ENCODE data around the gene LLGL2. TPM values are rescaled to one million over a fixed set of nuclear protein-coding genes. Genes with fewer than 3 reads are reported as not detected.
"Not testable (repeated sequence)": the region's sequence is repeated elsewhere in the genome, so short reads cannot be mapped to it uniquely, and the experiment has no call there.

Gene LLGL2
- total RNA-seq, 5 donors from 2014 or later (not counting 1 experiment from before 2014, with no cell fraction given), result 31.2 to 75.7 (median 53.4) TPM

GRCh38 chr17:75592348-75593020 lies 67.0 kb downstream of the LLGL2 start:
- H3K9me3 ChIP-seq, result no peaks in the 10 kb centered on the region
- peaks cover 3 to 28% of the 10 kb centered on the region in 2 experiments for H3K4me1 ChIP-seq (ENCODE audit: control insufficient read depth in 1 of 2, extremely low read depth in 1 of 2, insufficient read depth in 2 of 2, low read length in 2 of 2)
- Mint-ChIP-seq H3K27me3 (no peaks in the 10 kb centered on the region), H3K27ac (no peak overlapping the region), H3K4me1 (peaks cover 3 to 8% (median 5%) of the 10 kb centered on the region in 3 donors), H3K36me3 (no peaks in the 10 kb centered on the region), H3K9me3 (no peaks in the 10 kb centered on the region), H3K4me3 (no peak overlapping the region)
- peaks cover 0 to 3% of the 10 kb centered on the region in 2 donors for H3K36me3 ChIP-seq (ENCODE audit: control insufficient read depth in 2 of 2, extremely low read depth in 1 of 2, insufficient read depth in 1 of 2, low read length in 1 of 2)
- no peak overlapping the region for H3K4me3 ChIP-seq (ENCODE audit: control insufficient read depth in 1 of 2, extremely low read depth in 1 of 2, low read length in 1 of 2)
- DNase-seq (no peak), ATAC-seq (replicated peaks in 1 of 4) (no peak)
- ChIA-PET POLR2A (no interaction called here), CTCF (no interaction called here)
- 81% methylated on average over 8 of the region's 17 CpGs for WGBS (ENCODE audit: insufficient coverage)
- no peak overlapping the region for H3K27ac ChIP-seq (ENCODE audit: low read length)
- H3K27me3 ChIP-seq (replicated peaks in 1 of 2; ENCODE audit: control insufficient read depth in 2 of 2, extremely low read depth in 1 of 2, insufficient read depth in 2 of 2, low read length in 1 of 2), result peaks cover 0 to 11% of the 10 kb centered on the region in 2 experiments

GRCh38 chr17:75593430-75593829 lies 67.9 kb downstream of the LLGL2 start:
- CTCF ChIA-PET, result interaction anchor here in 1 of 2 donors (0.7 kb wide), 1 partner anchor 1659 kb away, joined by 5 read pairs; no protein-coding TSS in a partner anchor
- H3K4me3 ChIP-seq (ENCODE audit: control insufficient read depth in 1 of 2, extremely low read depth in 1 of 2, low read length in 1 of 2); H3K9me3 ChIP-seq; H3K27ac Mint-ChIP-seq; H3K36me3 Mint-ChIP-seq; H3K27me3 ChIP-seq (replicated peaks in 1 of 2; ENCODE audit: control insufficient read depth in 2 of 2, extremely low read depth in 1 of 2, insufficient read depth in 2 of 2, low read length in 1 of 2); H3K9me3 Mint-ChIP-seq; H3K27me3 Mint-ChIP-seq; H3K27ac ChIP-seq (ENCODE audit: low read length); H3K4me1 Mint-ChIP-seq; DNase-seq; POLR2A ChIA-PET; ATAC-seq (replicated peaks in 1 of 4); H3K4me3 Mint-ChIP-seq; H3K36me3 ChIP-seq (ENCODE audit: control insufficient read depth in 2 of 2, extremely low read depth in 1 of 2, insufficient read depth in 1 of 2, low read length in 1 of 2): not testable (repeated sequence)
- peaks cover 0 to 19% of the 10 kb centered on the region in 2 experiments for H3K4me1 ChIP-seq (ENCODE audit: control insufficient read depth in 1 of 2, extremely low read depth in 1 of 2, insufficient read depth in 2 of 2, low read length in 2 of 2)
- 90% methylated on average over 2 of the region's 9 CpGs for WGBS (ENCODE audit: insufficient coverage)

- DNase-seq, result no peak
- H3K4me1 ChIP-seq (ENCODE audit: control insufficient read depth in 1 of 2, extremely low read depth in 1 of 2, insufficient read depth in 2 of 2, low read length in 2 of 2), result peaks cover 0 to 12% of the 10 kb centered on the region in 2 experiments
- H3K27ac ChIP-seq (ENCODE audit: low read length), result no peak overlapping the region
- peaks cover 0 to 3% of the 10 kb centered on the region in 2 donors for H3K36me3 ChIP-seq (ENCODE audit: control insufficient read depth in 2 of 2, extremely low read depth in 1 of 2, insufficient read depth in 1 of 2, low read length in 1 of 2)
- 79% methylated on average over 21 of the region's 28 CpGs for WGBS (ENCODE audit: insufficient coverage)
- no peaks in the 10 kb centered on the region for H3K9me3 Mint-ChIP-seq
- H3K4me3 ChIP-seq (ENCODE audit: control insufficient read depth in 1 of 2, extremely low read depth in 1 of 2, low read length in 1 of 2), result no peak overlapping the region
- no peaks in the 10 kb centered on the region for H3K27me3 Mint-ChIP-seq
- ATAC-seq (replicated peaks in 1 of 4), result no peak
- CTCF ChIA-PET, result no interaction called here
- H3K9me3 ChIP-seq, result no peaks in the 10 kb centered on the region
- no peak overlapping the region for H3K27ac Mint-ChIP-seq
- no peak overlapping the region for H3K4me3 Mint-ChIP-seq
- POLR2A ChIA-PET, result no interaction called here
- no peaks in the 10 kb centered on the region for H3K27me3 ChIP-seq (replicated peaks in 1 of 2; ENCODE audit: control insufficient read depth in 2 of 2, extremely low read depth in 1 of 2, insufficient read depth in 2 of 2, low read length in 1 of 2)
- peaks cover 3 to 8% (median 5%) of the 10 kb centered on the region in 3 donors for H3K4me1 Mint-ChIP-seq
- no peaks in the 10 kb centered on the region for H3K36me3 Mint-ChIP-seq
Observed at GRCh38 chr17:75594499-75595283, 69.2 kb downstream of the LLGL2 start.

- no peak overlapping the region for H3K27ac ChIP-seq (ENCODE audit: low read length)
- H3K4me1 Mint-ChIP-seq, result peaks cover 3 to 5% (median 5%) of the 10 kb centered on the region in 3 donors
- H3K4me1 ChIP-seq (ENCODE audit: control insufficient read depth in 1 of 2, extremely low read depth in 1 of 2, insufficient read depth in 2 of 2, low read length in 2 of 2), result peaks cover 0 to 5% of the 10 kb centered on the region in 2 experiments
- no peaks in the 10 kb centered on the region for H3K36me3 Mint-ChIP-seq
- H3K4me3 ChIP-seq (ENCODE audit: control insufficient read depth in 1 of 2, extremely low read depth in 1 of 2, low read length in 1 of 2), result no peak overlapping the region
- no peaks in the 10 kb centered on the region for H3K9me3 ChIP-seq
- 86% methylated on average over 11 of the region's 13 CpGs for WGBS (ENCODE audit: insufficient coverage)
- H3K27me3 Mint-ChIP-seq, result no peaks in the 10 kb centered on the region
- ChIA-PET POLR2A (no interaction called here), CTCF (no interaction called here)
- H3K27me3 ChIP-seq (replicated peaks in 1 of 2; ENCODE audit: control insufficient read depth in 2 of 2, extremely low read depth in 1 of 2, insufficient read depth in 2 of 2, low read length in 1 of 2), result no peaks in the 10 kb centered on the region
- no peak for ATAC-seq (replicated peaks in 1 of 4)
- no peak overlapping the region for H3K4me3 Mint-ChIP-seq
- no peak overlapping the region for H3K27ac Mint-ChIP-seq
- DNase-seq, result no peak
- H3K36me3 ChIP-seq (ENCODE audit: control insufficient read depth in 2 of 2, extremely low read depth in 1 of 2, insufficient read depth in 1 of 2, low read length in 1 of 2), result peaks cover 0 to 3% of the 10 kb centered on the region in 2 donors
- no peaks in the 10 kb centered on the region for H3K9me3 Mint-ChIP-seq
Observed at GRCh38 chr17:75595284-75595919, 69.9 kb downstream of the LLGL2 start.

GRCh38 chr17:75595920-75596313 lies 70.4 kb downstream of the LLGL2 start:
- no peak overlapping the region for H3K27ac ChIP-seq (ENCODE audit: low read length)
- Mint-ChIP-seq H3K4me1 (peaks cover 2 to 3% (median 2%) of the 10 kb centered on the region in 3 donors), H3K36me3 (no peaks in the 10 kb centered on the region), H3K27ac (no peak overlapping the region), H3K4me3 (no peak overlapping the region), H3K9me3 (no peaks in the 10 kb centered on the region), H3K27me3 (no peaks in the 10 kb centered on the region)
- H3K4me3 ChIP-seq (ENCODE audit: control insufficient read depth in 1 of 2, extremely low read depth in 1 of 2, low read length in 1 of 2), result no peak overlapping the region
- ATAC-seq (replicated peaks in 1 of 4) (no peak), DNase-seq (no peak)
- H3K4me1 ChIP-seq (ENCODE audit: control insufficient read depth in 1 of 2, extremely low read depth in 1 of 2, insufficient read depth in 2 of 2, low read length in 2 of 2), result no peaks in the 10 kb centered on the region
- WGBS (ENCODE audit: insufficient coverage), result 83% methylated on average over 5 of the region's 6 CpGs
- no peaks in the 10 kb centered on the region for H3K9me3 ChIP-seq
- ChIA-PET CTCF (no interaction called here), POLR2A (no interaction called here)
- H3K36me3 ChIP-seq (ENCODE audit: control insufficient read depth in 2 of 2, extremely low read depth in 1 of 2, insufficient read depth in 1 of 2, low read length in 1 of 2), result peaks cover 0 to 3% of the 10 kb centered on the region in 2 donors
- H3K27me3 ChIP-seq (replicated peaks in 1 of 2; ENCODE audit: control insufficient read depth in 2 of 2, extremely low read depth in 1 of 2, insufficient read depth in 2 of 2, low read length in 1 of 2), result no peaks in the 10 kb centered on the region

GRCh38 chr17:75596320-75597087 lies 71.0 kb downstream of the LLGL2 start:
- ChIA-PET POLR2A (interaction anchor here in 1 of 2 donors (0.5 kb wide), 1 partner anchor 46 kb away, joined by 3 read pairs; no protein-coding TSS in a partner anchor), CTCF (interaction anchor here in 1 of 2 donors (0.5 kb wide), 1 partner anchor 13 kb away, joined by 3 read pairs; no protein-coding TSS in a partner anchor)
- no peak overlapping the region for H3K4me3 Mint-ChIP-seq
- DNase-seq (no peak), ATAC-seq (replicated peaks in 1 of 4) (no peak)
- no peaks in the 10 kb centered on the region for H3K9me3 ChIP-seq
- no peaks in the 10 kb centered on the region for H3K4me1 ChIP-seq (ENCODE audit: control insufficient read depth in 1 of 2, extremely low read depth in 1 of 2, insufficient read depth in 2 of 2, low read length in 2 of 2)
- peaks cover 0 to 3% of the 10 kb centered on the region in 2 donors for H3K36me3 ChIP-seq (ENCODE audit: control insufficient read depth in 2 of 2, extremely low read depth in 1 of 2, insufficient read depth in 1 of 2, low read length in 1 of 2)
- H3K9me3 Mint-ChIP-seq, result no peaks in the 10 kb centered on the region
- no peaks in the 10 kb centered on the region for H3K4me1 Mint-ChIP-seq
- H3K36me3 Mint-ChIP-seq, result no peaks in the 10 kb centered on the region
- H3K4me3 ChIP-seq (ENCODE audit: control insufficient read depth in 1 of 2, extremely low read depth in 1 of 2, low read length in 1 of 2), result no peak overlapping the region
- H3K27ac ChIP-seq (ENCODE audit: low read length), result no peak overlapping the region
- H3K27ac Mint-ChIP-seq, result no peak overlapping the region
- 92% methylated on average over 16 of the region's 17 CpGs for WGBS (ENCODE audit: insufficient coverage)
- no peaks in the 10 kb centered on the region for H3K27me3 Mint-ChIP-seq
- H3K27me3 ChIP-seq (replicated peaks in 1 of 2; ENCODE audit: control insufficient read depth in 2 of 2, extremely low read depth in 1 of 2, insufficient read depth in 2 of 2, low read length in 1 of 2), result no peaks in the 10 kb centered on the region

Data from T-cell (primary cell).